Measurements from ENCODE around the gene TNNC2. TPM values are rescaled to one million over a fixed set of nuclear protein-coding genes. Genes with fewer than 3 reads are reported as not detected.

Gene TNNC2
- total RNA-seq, 1 donor from 2014 or later: 2.1 TPM

DNA sequence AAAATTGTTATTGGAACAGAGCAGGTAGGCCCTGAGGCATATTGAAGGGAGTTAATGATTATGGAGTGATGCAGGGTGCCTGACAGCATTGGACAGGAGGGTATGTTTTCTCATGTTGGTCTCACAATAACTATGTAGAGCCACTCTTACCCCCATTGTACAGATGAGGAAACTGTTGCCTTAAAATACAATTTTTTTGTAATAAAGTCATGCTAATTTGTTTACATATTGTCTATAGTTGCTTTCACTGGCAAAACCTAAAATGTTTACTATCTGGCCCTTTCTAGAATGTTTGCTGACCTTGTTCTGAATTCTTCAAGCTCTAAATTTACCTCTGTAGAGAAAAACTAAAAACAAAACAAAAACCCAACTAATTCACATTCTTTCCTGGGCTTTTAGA lies 24.4 kb upstream of the TNNC2 start:
- Mint-ChIP-seq H3K4me3 (no peak overlapping the region), H3K36me3 (no peaks in the 10 kb centered on the region), H3K9me3 (no peaks in the 10 kb centered on the region), H3K27ac (no peak overlapping the region), H3K27me3 (no peaks in the 10 kb centered on the region), H3K4me1 (ENCODE audit: unreplicated experiment) (peaks cover 2% of the 10 kb centered on the region)
- TF ChIP-seq, protein P1, sequence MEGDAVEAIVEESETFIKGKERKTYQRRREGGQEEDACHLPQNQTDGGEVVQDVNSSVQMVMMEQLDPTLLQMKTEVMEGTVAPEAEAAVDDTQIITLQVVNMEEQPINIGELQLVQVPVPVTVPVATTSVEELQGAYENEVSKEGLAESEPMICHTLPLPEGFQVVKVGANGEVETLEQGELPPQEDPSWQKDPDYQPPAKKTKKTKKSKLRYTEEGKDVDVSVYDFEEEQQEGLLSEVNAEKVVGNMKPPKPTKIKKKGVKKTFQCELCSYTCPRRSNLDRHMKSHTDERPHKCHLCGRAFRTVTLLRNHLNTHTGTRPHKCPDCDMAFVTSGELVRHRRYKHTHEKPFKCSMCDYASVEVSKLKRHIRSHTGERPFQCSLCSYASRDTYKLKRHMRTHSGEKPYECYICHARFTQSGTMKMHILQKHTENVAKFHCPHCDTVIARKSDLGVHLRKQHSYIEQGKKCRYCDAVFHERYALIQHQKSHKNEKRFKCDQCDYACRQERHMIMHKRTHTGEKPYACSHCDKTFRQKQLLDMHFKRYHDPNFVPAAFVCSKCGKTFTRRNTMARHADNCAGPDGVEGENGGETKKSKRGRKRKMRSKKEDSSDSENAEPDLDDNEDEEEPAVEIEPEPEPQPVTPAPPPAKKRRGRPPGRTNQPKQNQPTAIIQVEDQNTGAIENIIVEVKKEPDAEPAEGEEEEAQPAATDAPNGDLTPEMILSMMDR (conservative IDR thresholded peaks at IDR 0.05): no peak
- no peak for DNase-seq (ENCODE audit: extremely low spot score, unreplicated experiment)

DNA sequence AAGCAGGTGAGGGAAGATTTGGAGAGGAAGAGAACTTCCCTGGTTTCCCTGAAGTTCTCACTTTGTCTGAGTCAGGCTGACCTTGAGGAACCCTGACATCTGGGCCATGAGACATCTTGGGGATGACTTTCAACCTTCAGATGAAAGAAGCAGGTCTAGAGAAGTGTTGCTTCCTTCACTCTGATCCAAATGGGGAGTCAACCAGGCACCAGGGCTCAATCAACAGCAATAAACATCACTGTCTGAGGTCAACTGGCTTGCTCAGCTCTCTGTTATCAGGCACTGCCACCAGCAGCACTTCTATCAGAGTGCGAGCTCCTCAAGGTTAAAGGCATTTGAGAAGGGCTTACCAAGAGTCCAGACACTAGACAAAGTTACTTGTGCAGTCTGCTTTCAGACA lies 23.8 kb upstream of the TNNC2 start:
- no peak for DNase-seq (ENCODE audit: extremely low spot score, unreplicated experiment)
- no peaks in the 10 kb centered on the region for H3K36me3 Mint-ChIP-seq
- TF ChIP-seq, protein P1 (conservative IDR thresholded peaks at IDR 0.05): no peak
- H3K4me3 Mint-ChIP-seq: no peak overlapping the region
- no peaks in the 10 kb centered on the region for H3K4me1 Mint-ChIP-seq (ENCODE audit: unreplicated experiment)
- H3K27me3 Mint-ChIP-seq: no peaks in the 10 kb centered on the region
- no peak overlapping the region for H3K27ac Mint-ChIP-seq
- H3K9me3 Mint-ChIP-seq: no peaks in the 10 kb centered on the region

DNA sequence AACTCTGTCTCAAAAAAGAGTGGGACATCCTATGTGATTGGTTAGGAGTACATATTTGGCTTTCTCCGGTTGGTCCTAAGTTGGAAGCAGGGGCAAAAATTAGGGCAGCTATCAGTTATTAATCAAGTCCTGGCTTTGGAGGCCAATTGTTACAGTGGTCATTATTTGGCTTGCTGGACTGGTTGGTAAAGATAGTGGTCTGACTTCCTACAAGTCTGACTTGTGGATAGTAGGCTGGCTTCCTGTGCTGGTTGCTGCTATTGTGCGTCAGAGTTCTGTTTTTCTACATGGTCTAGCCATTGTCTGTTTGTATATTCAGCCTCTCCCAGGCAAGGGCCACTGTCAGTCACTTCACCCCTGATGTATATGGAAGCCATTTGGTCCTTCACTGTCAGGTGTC lies 23.1 kb upstream of the TNNC2 start:
- H3K36me3 Mint-ChIP-seq: no peaks in the 10 kb centered on the region
- no peak overlapping the region for H3K27ac Mint-ChIP-seq

DNA sequence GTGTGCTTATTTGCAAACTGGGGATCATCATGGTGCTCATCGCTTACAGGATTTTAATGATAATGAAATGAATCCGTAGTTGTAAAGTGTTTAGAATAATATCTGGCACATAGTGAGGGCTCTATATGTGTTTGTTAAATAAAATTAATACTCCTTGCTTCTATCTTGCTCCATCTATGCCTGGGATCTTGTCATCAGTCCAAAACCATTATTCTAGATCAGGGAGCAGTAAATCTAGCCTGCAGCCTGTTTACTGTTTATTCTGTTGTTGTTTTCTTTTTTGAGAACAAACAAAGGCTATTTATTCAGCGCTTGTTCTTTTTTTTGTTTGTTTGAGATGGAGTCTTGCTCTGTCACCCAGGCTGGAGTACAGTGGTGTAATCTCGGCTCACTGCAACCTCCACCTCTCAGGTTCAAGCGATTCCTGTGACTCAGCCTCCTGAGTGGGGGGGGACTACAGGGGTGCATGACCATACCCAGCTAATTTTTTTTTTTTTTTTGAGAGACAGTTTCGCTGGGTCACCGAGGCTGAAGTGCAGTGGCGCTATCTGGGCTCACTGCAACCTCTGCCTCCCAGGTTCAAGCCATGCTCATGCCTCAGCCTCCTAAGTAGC lies 22.0 kb upstream of the TNNC2 start:
- Mint-ChIP-seq H3K36me3 (peaks cover 4% of the 10 kb centered on the region), H3K27me3 (no peaks in the 10 kb centered on the region), H3K27ac (no peak overlapping the region), H3K9me3 (no peaks in the 10 kb centered on the region), H3K4me1 (ENCODE audit: unreplicated experiment) (no peaks in the 10 kb centered on the region), H3K4me3 (no peak overlapping the region)
- TF ChIP-seq, protein P1 (conservative IDR thresholded peaks at IDR 0.05): no peak
- DNase-seq (ENCODE audit: extremely low spot score, unreplicated experiment): no peak

More for the DNA sequence above, 23.1 kb upstream of the TNNC2 start:
- Mint-ChIP-seq H3K4me1 (ENCODE audit: unreplicated experiment) (no peaks in the 10 kb centered on the region), H3K27me3 (no peaks in the 10 kb centered on the region), H3K4me3 (no peak overlapping the region), H3K9me3 (no peaks in the 10 kb centered on the region)
- no peak for DNase-seq (ENCODE audit: extremely low spot score, unreplicated experiment)
- TF ChIP-seq, protein P1 (conservative IDR thresholded peaks at IDR 0.05): no peak

DNA sequence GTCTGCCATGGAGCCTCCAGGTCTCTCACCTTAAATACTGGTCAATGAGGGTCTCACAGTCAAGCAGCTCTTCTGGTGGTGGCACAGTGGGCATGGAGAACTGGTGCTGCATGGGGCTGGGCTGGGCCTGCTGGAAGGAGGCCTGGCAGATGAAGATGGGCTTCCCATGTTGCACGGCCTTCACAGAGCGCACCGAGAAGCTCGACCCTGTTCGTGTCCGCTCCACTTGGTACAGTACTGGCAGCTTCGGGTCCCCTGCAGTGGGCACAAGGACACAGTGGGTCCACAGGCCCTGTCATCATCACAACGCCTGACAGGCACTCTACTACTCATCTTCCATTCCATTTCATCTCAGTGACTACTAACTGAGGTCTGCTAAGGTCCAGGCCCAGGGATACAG lies 21.3 kb upstream of the TNNC2 start:
- no peak overlapping the region for H3K4me3 Mint-ChIP-seq
- H3K27ac Mint-ChIP-seq: no peak overlapping the region
- peaks cover 4% of the 10 kb centered on the region for H3K36me3 Mint-ChIP-seq
- H3K9me3 Mint-ChIP-seq: no peaks in the 10 kb centered on the region
- H3K4me1 Mint-ChIP-seq (ENCODE audit: unreplicated experiment): no peaks in the 10 kb centered on the region
- H3K27me3 Mint-ChIP-seq: no peaks in the 10 kb centered on the region
- TF ChIP-seq, protein P1 (conservative IDR thresholded peaks at IDR 0.05): no peak
- DNase-seq (ENCODE audit: extremely low spot score, unreplicated experiment): no peak

DNA sequence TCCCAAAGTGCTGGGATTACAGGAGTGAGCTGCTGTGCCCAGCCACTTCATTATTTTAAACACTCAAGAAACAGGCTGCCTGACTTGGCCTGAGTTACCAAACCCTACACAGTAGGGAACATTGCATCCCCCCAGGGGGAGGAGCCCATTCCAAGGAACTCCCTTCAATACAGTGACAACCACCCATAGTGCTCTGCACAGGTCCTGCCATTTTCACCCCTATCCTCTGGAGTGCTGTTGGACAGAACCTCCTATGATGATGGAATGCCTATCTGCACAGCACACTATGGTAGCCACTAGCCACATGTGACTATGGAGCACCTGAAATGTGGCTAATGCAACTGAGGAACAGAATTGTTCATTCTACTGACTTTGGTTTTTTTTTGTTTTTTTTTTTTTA lies 18.3 kb upstream of the TNNC2 start:
- no peaks in the 10 kb centered on the region for H3K4me1 Mint-ChIP-seq (ENCODE audit: unreplicated experiment)
- no peak for DNase-seq (ENCODE audit: extremely low spot score, unreplicated experiment)
- no peak overlapping the region for H3K27ac Mint-ChIP-seq
- H3K36me3 Mint-ChIP-seq: peaks cover 4% of the 10 kb centered on the region
- no peak overlapping the region for H3K4me3 Mint-ChIP-seq
- no peaks in the 10 kb centered on the region for H3K9me3 Mint-ChIP-seq
- no peaks in the 10 kb centered on the region for H3K27me3 Mint-ChIP-seq
- TF ChIP-seq, protein P1 (conservative IDR thresholded peaks at IDR 0.05): no peak
